H1 (cell line): ENCODE measurements around the gene CCDC33. TPM values are rescaled to one million over a fixed set of nuclear protein-coding genes. Genes with fewer than 3 reads are reported as not detected.

Source experiments
- CTCF ChIA-PET: fragments of 300-600 bp; sonication (Branson Sonifier 250); formaldehyde crosslinking; loops from one replicate; lab custom pipeline; 2021; ENCODE audit not compliant: partially characterized antibody; lab: Charles Lee
- POLR2A ChIA-PET: fragments of 300-600 bp; sonication (Branson Sonifier 250); formaldehyde crosslinking; loops from one replicate; lab custom pipeline; 2021; ENCODE audit warnings: inconsistent platforms; ENCODE audit not compliant: partially characterized antibody; lab: Charles Lee
- DNase-seq, 2 experiments: peaks; one replicate each; pipeline versions ENCODE4 v3.0.0 to v3.0.0-alpha.2; 2010 to 2022; ENCODE audit warnings: low spot score in 2 of 2, low read depth in 1 of 2, mixed read lengths in 1 of 2
- FAIRE-seq: peaks from 2 replicates; lab custom pipeline; 2011; peaks lifted over from hg19 to GRCh38; lab: Jason Lieb, UNC
- H2AFZ ChIP-seq: 2 replicates; pipeline ENCODE4 v1.8.1; 2012; ENCODE audit warnings: low read length, inconsistent platforms
- H2AK5ac ChIP-seq: 2 replicates; pipeline ENCODE4 v1.6.1; 2013; ENCODE audit warnings: low read depth, low read length
- H2BK120ac ChIP-seq: replicated peaks from 2 replicates; pipeline ENCODE3; 2013; ENCODE audit warnings: low read depth, low read length, inconsistent platforms
- H2BK12ac ChIP-seq: 2 replicates; pipeline ENCODE4 v1.6.1; 2013; ENCODE audit warnings: low read depth, low read length
- H2BK15ac ChIP-seq: 2 replicates; pipeline ENCODE4 v1.6.1; 2013; ENCODE audit warnings: low read length
- H2BK20ac ChIP-seq: 2 replicates; pipeline ENCODE4 v1.6.1; 2013; ENCODE audit warnings: low read length
- H2BK5ac ChIP-seq: 2 replicates; pipeline ENCODE4 v1.6.1; 2013; ENCODE audit warnings: low read depth, low read length
- H3K14ac ChIP-seq: 2 replicates; pipeline ENCODE4 v1.6.1; 2013; ENCODE audit warnings: inconsistent platforms; ENCODE audit not compliant: insufficient read length
- H3K18ac ChIP-seq: 2 replicates; pipeline ENCODE4 v1.6.1; 2013; ENCODE audit warnings: low read length; ENCODE audit errors: extremely low read depth
- H3K23ac ChIP-seq: 2 replicates; pipeline ENCODE4 v1.6.1; 2013; ENCODE audit warnings: inconsistent platforms; ENCODE audit not compliant: insufficient read length
- H3K23me2 ChIP-seq: 2 replicates; pipeline ENCODE4 v1.6.1; 2013; ENCODE audit warnings: low read depth, low read length
- H3K27ac ChIP-seq: 2 replicates; pipeline ENCODE4 v1.6.1; 2011; ENCODE audit warnings: low read depth, low read length, inconsistent platforms
- H3K27me3 ChIP-seq, 4 experiments: replicated peaks in 1 of 4; 1 replicate in 1 of 4; 2 replicates in 3 of 4; pipeline versions ENCODE4 v1.6.1 to v1.8.1; 2011 to 2013; ENCODE audit warnings: low read length in 3 of 4, mild to moderate bottlenecking in 3 of 4, inconsistent platforms in 2 of 4, mixed read lengths in 2 of 4, moderate library complexity in 1 of 4; ENCODE audit not compliant: control insufficient read depth in 3 of 4, insufficient read depth in 3 of 4; ENCODE audit errors: extremely low read depth in 1 of 4
- H3K36me3 ChIP-seq, 4 experiments: 2 replicates each; pipeline versions ENCODE4 v1.6.1 to v1.8.1; 2011 to 2013; ENCODE audit warnings: mild to moderate bottlenecking in 4 of 4, low read length in 3 of 4, moderate library complexity in 2 of 4, control low read depth in 1 of 4, inconsistent platforms in 1 of 4; ENCODE audit not compliant: insufficient read depth in 4 of 4, control insufficient read depth in 2 of 4
- H3K4ac ChIP-seq: replicated peaks from 2 replicates; pipeline ENCODE3; 2013; ENCODE audit warnings: low read length, low read depth, mixed read lengths, inconsistent platforms; ENCODE audit not compliant: insufficient read length
- H3K4me1 ChIP-seq, 4 experiments: replicated peaks in 1 of 4; 1 replicate in 1 of 4; 2 replicates in 3 of 4; pipeline versions ENCODE4 v1.6.1 to v1.8.1; 2011 to 2013; ENCODE audit warnings: low read length in 3 of 4, inconsistent platforms in 2 of 4, mixed read lengths in 1 of 4; ENCODE audit not compliant: insufficient read depth in 4 of 4, control insufficient read depth in 3 of 4
- H3K4me2 ChIP-seq, 2 experiments: 2 replicates each; pipeline versions ENCODE4 v1.6.1 to v1.8.1; 2011 to 2013; ENCODE audit warnings: low read depth in 2 of 2, low read length in 2 of 2, control low read depth in 1 of 2, inconsistent platforms in 1 of 2, mild to moderate bottlenecking in 1 of 2; ENCODE audit not compliant: insufficient read depth in 1 of 2
- H3K4me3 ChIP-seq, 4 experiments: fragments of 200-600, 300-600 bp in 1 of 4; sonication (generic), shearing (Covaris generic), sonication (Bioruptor Twin) in 1 of 4; 2 replicates each; pipeline versions ENCODE4 v1.5.1 to v1.8.1; 2011 to 2016; ENCODE audit warnings: low read length in 4 of 4, low read depth in 3 of 4, control low read depth in 2 of 4, inconsistent platforms in 2 of 4, mild to moderate bottlenecking in 2 of 4, mixed read lengths in 1 of 4, moderate library complexity in 1 of 4; ENCODE audit not compliant: insufficient read depth in 2 of 4; ENCODE audit errors: extremely low read depth in 1 of 4
- H3K56ac ChIP-seq: replicated peaks from 2 replicates; pipeline ENCODE3; 2013; ENCODE audit warnings: low read depth, mild to moderate bottlenecking, mixed read lengths, low read length, inconsistent platforms; ENCODE audit not compliant: insufficient read length
- H3K79me1 ChIP-seq: 2 replicates; pipeline ENCODE4 v1.6.1; 2013; ENCODE audit warnings: low read depth, low read length, control low read depth
- H3K79me2 ChIP-seq, 2 experiments: 2 replicates each; pipeline versions ENCODE4 v1.6.1 to v1.8.1; 2012 to 2013; ENCODE audit warnings: low read length in 2 of 2, mild to moderate bottlenecking in 2 of 2, inconsistent platforms in 1 of 2; ENCODE audit not compliant: insufficient read depth in 2 of 2, control insufficient read depth in 1 of 2
- H3K9ac ChIP-seq, 4 experiments: replicated peaks in 1 of 4; 1 replicate in 1 of 4; 2 replicates in 3 of 4; pipeline versions ENCODE4 v1.6.1 to v1.8.1; 2011 to 2013; ENCODE audit warnings: low read depth in 3 of 4, low read length in 3 of 4, control low read depth in 2 of 4, mild to moderate bottlenecking in 2 of 4, moderate library complexity in 2 of 4, inconsistent platforms in 1 of 4; ENCODE audit errors: extremely low read depth in 1 of 4
- H3K9me3 ChIP-seq, 2 experiments: 2 replicates each; pipeline versions ENCODE4 v1.6.1 to v1.8.1; 2012 to 2013; ENCODE audit warnings: mild to moderate bottlenecking in 2 of 2, moderate library complexity in 2 of 2, control low read depth in 1 of 2, inconsistent platforms in 1 of 2, low read depth in 1 of 2, low read length in 1 of 2, mixed read lengths in 1 of 2; ENCODE audit not compliant: insufficient read depth in 2 of 2
- H4K20me1 ChIP-seq, 2 experiments: replicated peaks in 1 of 2; 2 replicates each; pipeline versions ENCODE3 to v1.8.1; 2011 to 2013; ENCODE audit warnings: inconsistent platforms in 2 of 2, low read length in 2 of 2, mild to moderate bottlenecking in 1 of 2; ENCODE audit not compliant: insufficient read depth in 2 of 2, control insufficient read depth in 1 of 2
- H4K5ac ChIP-seq: 2 replicates; pipeline ENCODE4 v1.6.1; 2013; ENCODE audit warnings: low read length, low read depth, mixed read lengths, inconsistent platforms; ENCODE audit not compliant: insufficient read length
- H4K8ac ChIP-seq: 2 replicates; pipeline ENCODE4 v1.8.0; 2013; ENCODE audit warnings: mild to moderate bottlenecking, moderate library complexity, low read length, inconsistent platforms; ENCODE audit not compliant: insufficient read depth; ENCODE audit errors: extremely low read depth
- H4K91ac ChIP-seq: replicated peaks from 2 replicates; pipeline ENCODE3; 2013; ENCODE audit warnings: low read length, mixed read lengths, inconsistent platforms; ENCODE audit not compliant: insufficient read length
- BACH1 ChIP-seq: IDR thresholded peaks from 2 replicates; pipeline ENCODE4 v1.6.1; 2012; ENCODE audit warnings: low read length, improper control_type of control experiment
- BRCA1 ChIP-seq: IDR thresholded peaks from 2 replicates; pipeline ENCODE4 v1.6.1; 2012; ENCODE audit warnings: low read depth, low read length, improper control_type of control experiment
- JUND ChIP-seq: IDR thresholded peaks from 2 replicates; pipeline ENCODE4 v1.6.1; 2011; ENCODE audit warnings: mild to moderate bottlenecking, improper control_type of control experiment, low read length
- KDM1A ChIP-seq: fragments of 200-600, 300-600 bp; sonication (generic); IDR thresholded peaks from 2 replicates; pipeline ENCODE4 v1.7.1; 2016; ENCODE audit warnings: mild to moderate bottlenecking, low read length, borderline replicate concordance
- RBBP5 ChIP-seq: IDR thresholded peaks from 2 replicates; pipeline ENCODE4 v1.7.1; 2012; ENCODE audit warnings: low read depth, mild to moderate bottlenecking, inconsistent platforms, low read length, moderate library complexity, borderline replicate concordance
- SIX5 ChIP-seq: IDR thresholded peaks from 2 replicates; pipeline ENCODE4 v1.6.1; 2011; ENCODE audit warnings: mild to moderate bottlenecking, low read depth, low read length
- SUZ12 ChIP-seq: fragments of 200-600 bp; sonication (generic); IDR thresholded peaks from 2 replicates; pipeline ENCODE4 v1.6.1; 2012; ENCODE audit warnings: mild to moderate bottlenecking, inconsistent platforms, low read length, moderate library complexity, mixed read lengths
- TAF1 ChIP-seq: IDR thresholded peaks from 2 replicates; pipeline ENCODE4 v1.6.1; 2011; ENCODE audit warnings: mild to moderate bottlenecking, low read depth, low read length
- TAF7 ChIP-seq: optimal IDR thresholded peaks from 2 replicates; pipeline ENCODE3; 2011; ENCODE audit warnings: low read depth, mild to moderate bottlenecking, inconsistent platforms, low read length, moderate library complexity, borderline replicate concordance
- TBP ChIP-seq: IDR thresholded peaks from 2 replicates; pipeline ENCODE4 v1.6.1; 2011; ENCODE audit warnings: low read depth, low read length, improper control_type of control experiment
- WGBS, 2 experiments: shearing (Covaris generic) in 1 of 2; methylation state at CpG; one replicate each; pipeline versions ENCODE4 v1.1.6 to v1.1.7; 2013 to 2015; ENCODE audit warnings: low lambda C conversion rate in 2 of 2, mixed read lengths in 2 of 2, inconsistent platforms in 1 of 2, low coverage in 1 of 2, missing lambda C conversion rate in 1 of 2; ENCODE audit not compliant: insufficient replicate concordance in 2 of 2, insufficient coverage in 1 of 2, insufficient read length in 1 of 2; ENCODE audit errors: extremely low coverage in 1 of 2, missing lambda C conversion rate in 1 of 2; 5-methylcytosine and 5-hydroxymethylcytosine counted together
- polyA plus RNA-seq, 7 experiments: library from polyadenylated mRNA; depleted of rRNA in 3 of 7; stranded (reverse) in 5 of 7; unstranded in 2 of 7; fragments of >200 nt in 5 of 7; fragments of 200-250 nt in 2 of 7; gene quantifications; 1 replicate in 5 of 7; 2 replicates in 1 of 7; 4 replicates in 1 of 7; pipeline versions ENCODE4 v1.2.1 to v1.2.3, GENCODE V29; 2011 to 2013; ENCODE audit warnings: missing spikeins in 2 of 7, mixed read lengths in 2 of 7
- total RNA-seq: library from RNA; stranded (reverse); fragmentation: NEBNext Ultra II Directional; extraction: Animal tissue kit (Norgen Biotek cat#: 25700); gene quantifications from 2 replicates; pipeline ENCODE4 v1.2.1, GENCODE V29; 2021

The CCDC33 gene
- total and polyA plus RNA-seq, 2 of the 8 experiments (the other 6 are each of a cell fraction or from before 2014, with no cell fraction given), result 2.0 to 2.7 TPM

- Histone ChIP-seq H3K23ac (no peak overlapping the region), H4K5ac (no peak overlapping the region), H4K8ac (no peak overlapping the region), H3K4ac (no peak overlapping the region), H3K9me3 (no peaks in the 10 kb centered on the region), H3K9ac (no peak overlapping the region), H2BK120ac (no peak overlapping the region), H2BK12ac (no peak overlapping the region), H3K4me2 (no peak overlapping the region), H2AK5ac (no peak overlapping the region), H2AFZ (no peak overlapping the region), H3K18ac (no peak overlapping the region), H3K4me1 (peaks cover 4 to 17% (median 10%) of the 10 kb centered on the region in 4 experiments), H3K56ac (no peak overlapping the region), H2BK5ac (no peak overlapping the region), H4K91ac (no peak overlapping the region), H3K36me3 (no peaks in the 10 kb centered on the region), H2BK20ac (no peak overlapping the region), H2BK15ac (no peak overlapping the region), H3K79me1 (no peaks in the 10 kb centered on the region; the same call in 1 of the 2 replicates), H3K14ac (no peak overlapping the region), H4K20me1 (no peaks in the 10 kb centered on the region), H3K27me3 (peaks cover 0 to 3% (median 0%) of the 10 kb centered on the region in 4 experiments; a peak in 2 of 7 replicates), H3K23me2 (peaks cover 6% of the 10 kb centered on the region; the same call in 1 of the 2 replicates), H3K4me3 (no peak overlapping the region), H3K27ac (no peak overlapping the region), H3K79me2 (no peaks in the 10 kb centered on the region)
- FAIRE-seq, result no peak
- TF ChIP-seq SUZ12, result no peak
- no peak for TF ChIP-seq BRCA1
- TF ChIP-seq RBBP5, result no peak
- no peak for TF ChIP-seq BACH1
- no peak for TF ChIP-seq TBP
- TF ChIP-seq SIX5, result no peak
- no peak for TF ChIP-seq TAF1
- TF ChIP-seq JUND, result no peak
- no peak for TF ChIP-seq KDM1A
- no peak for TF ChIP-seq TAF7
- POLR2A ChIA-PET, result interaction anchor here (1.1 to 1.7 kb wide), 6 partner anchors 62 to 228 kb away, joined by 3 to 4 read pairs (median 4); no protein-coding TSS in a partner anchor
- no peak for DNase-seq
- CTCF ChIA-PET, result interaction anchor here (1.1 to 36.8 kb wide), 11 partner anchors 9 to 253 kb away, joined by 4 to 1311 read pairs (median 6); partner anchors contain the start of genes CYP11A1 and SEMA7A
- WGBS, 2 experiments, result 92% methylated on average over 15 of the region's 15 CpGs; no CpG with 5 or more reads in 1 of the 2 experiments
These were observed 142.0 kb downstream of the CCDC33 start for GRCh38 chr15:74377831-74378766.
